DMS53 treated with DMSO at 0.1 percent for 48 hours (cell line): ENCODE data around the gene DONSON.
A peak's percentile ranks its signal among the peaks of the same experiment; 100 is the strongest.
"Not testable (repeated sequence)": the region's sequence is repeated elsewhere in the genome, so short reads cannot be mapped to it uniquely, and the experiment has no call there.

Experiments used
- DNase-seq: peaks from one replicate; lab custom pipeline; 2025; ENCODE audit not compliant: unreplicated experiment; lab: John Stamatoyannopoulos, UW

DONSON gene, protein sequence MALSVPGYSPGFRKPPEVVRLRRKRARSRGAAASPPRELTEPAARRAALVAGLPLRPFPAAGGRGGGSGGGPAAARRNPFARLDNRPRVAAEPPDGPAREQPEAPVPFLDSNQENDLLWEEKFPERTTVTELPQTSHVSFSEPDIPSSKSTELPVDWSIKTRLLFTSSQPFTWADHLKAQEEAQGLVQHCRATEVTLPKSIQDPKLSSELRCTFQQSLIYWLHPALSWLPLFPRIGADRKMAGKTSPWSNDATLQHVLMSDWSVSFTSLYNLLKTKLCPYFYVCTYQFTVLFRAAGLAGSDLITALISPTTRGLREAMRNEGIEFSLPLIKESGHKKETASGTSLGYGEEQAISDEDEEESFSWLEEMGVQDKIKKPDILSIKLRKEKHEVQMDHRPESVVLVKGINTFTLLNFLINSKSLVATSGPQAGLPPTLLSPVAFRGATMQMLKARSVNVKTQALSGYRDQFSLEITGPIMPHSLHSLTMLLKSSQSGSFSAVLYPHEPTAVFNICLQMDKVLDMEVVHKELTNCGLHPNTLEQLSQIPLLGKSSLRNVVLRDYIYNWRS

DNA sequence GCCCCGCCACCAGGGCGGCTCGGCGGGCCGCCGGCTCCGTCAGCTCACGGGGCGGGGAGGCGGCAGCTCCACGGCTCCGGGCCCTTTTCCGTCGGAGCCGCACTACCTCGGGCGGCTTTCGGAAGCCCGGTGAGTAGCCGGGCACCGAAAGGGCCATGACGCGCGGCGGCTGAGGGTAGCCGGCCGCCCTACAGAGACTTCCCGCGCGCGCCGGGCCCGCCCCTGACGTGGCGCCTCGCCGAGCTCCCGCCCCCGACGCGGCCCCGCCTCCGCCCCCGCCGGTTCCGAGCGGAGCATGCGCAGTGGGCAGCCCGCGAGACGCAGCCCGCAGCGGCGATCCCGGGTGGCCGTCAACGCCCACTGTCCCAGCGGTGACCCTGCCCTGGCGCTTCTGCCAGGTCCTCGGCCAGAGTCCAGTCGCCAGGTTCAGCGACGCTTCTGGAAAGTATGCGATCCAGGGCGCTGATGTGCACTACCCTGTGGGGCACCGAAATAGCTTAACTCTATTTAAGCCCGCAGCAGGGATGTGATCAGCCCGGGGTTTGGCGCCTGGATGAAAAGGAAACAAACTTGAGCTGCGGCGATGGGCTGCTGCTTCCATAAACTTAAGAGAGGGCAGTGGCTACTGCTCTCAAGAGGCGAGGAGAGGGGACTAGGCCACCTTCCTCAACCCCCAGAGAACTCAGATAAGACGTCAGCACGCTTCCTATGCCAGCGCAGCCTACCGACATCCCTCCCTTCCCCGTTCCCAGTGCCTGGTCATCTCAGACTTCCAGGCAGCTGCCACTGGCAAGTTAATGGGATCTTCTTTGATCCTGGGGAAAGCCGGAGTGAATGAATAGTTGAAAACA lies at the start of gene DONSON:
DONSON (minus strand) TSS at position 200 of the 851 bp plus-strand sequence; CDS start at position 157, 43 bp downstream.
- peak; percentile 65 for DNase-seq

DNA sequence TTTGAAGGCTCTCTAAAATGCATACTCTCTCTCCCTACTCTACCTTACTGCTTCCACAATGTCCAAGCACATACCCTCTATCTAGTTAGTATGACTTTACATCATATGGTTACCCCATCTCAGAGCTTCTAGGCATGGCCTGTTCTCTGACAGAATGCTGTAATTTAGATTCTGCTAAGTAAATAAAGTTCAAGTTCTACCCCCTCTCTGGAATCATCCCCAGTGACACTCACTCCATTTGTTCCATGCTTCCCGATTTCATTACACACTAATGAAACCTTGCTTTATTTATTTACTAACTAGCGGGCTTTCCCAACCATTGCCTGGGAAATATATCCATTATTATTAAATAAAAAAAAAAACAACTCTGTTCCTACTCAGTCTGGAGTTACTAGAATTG lies 45.8 kb upstream of the DONSON start:
- DNase-seq = no peak

DNA sequence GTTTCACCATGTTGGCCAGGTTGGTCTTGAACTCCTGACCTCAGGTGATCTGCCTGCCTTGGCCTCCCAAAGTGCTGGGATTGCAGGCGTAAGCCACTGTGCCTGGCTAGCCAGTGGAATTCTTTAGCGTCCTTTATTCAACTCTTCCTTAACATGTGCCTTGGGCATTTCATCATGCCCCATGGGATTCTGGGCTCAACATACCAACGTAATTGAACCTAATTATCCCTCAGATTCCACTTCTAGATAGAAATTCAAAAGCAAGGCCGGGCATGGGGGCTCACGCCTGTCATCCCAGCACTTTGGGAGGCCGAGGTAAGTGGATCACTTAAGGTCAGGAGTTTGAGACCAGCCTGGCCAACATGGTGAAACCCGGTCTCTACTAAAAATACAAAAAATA lies 37.7 kb upstream of the DONSON start:
- not testable (repeated sequence) for DNase-seq

DNA sequence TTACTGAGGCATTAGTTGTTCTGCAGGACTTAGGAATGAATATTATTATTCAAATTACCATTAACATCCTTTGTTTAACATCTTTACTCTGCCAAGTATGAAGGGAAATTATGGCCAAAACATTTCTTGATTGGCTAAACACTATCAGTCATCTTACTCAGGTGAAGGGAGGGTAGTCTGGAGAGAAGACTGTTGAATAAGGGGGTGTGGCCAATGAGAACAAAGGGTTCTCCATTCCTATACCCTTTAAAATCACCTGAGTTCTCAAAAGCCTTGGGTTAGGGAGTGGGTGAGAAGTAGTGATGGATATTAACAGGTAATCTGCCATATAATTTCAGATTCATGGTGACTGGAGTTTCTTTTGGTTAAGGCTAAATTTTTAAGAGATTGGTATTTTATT lies 33.8 kb upstream of the DONSON start:
- no peak for DNase-seq

DNA sequence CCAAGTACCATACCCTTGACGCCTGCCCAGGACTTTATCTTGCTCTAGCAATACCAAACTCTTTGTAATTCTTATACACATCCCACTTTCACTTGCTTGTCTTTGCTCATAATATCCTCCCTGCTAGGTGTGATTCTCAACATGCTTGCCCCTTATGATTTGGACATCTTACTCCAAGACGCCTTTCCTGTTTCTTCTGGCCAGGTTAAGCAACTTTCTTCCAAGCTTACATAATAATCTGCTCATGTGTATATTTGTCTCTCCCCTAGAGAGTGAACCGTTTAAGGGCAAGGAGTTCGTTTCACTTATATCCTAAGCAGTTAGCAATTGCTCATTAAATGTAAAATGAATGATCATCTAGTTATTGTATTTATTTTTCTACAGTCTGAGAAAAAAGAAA lies 31.2 kb upstream of the DONSON start:
- DNase-seq = no peak

DNA sequence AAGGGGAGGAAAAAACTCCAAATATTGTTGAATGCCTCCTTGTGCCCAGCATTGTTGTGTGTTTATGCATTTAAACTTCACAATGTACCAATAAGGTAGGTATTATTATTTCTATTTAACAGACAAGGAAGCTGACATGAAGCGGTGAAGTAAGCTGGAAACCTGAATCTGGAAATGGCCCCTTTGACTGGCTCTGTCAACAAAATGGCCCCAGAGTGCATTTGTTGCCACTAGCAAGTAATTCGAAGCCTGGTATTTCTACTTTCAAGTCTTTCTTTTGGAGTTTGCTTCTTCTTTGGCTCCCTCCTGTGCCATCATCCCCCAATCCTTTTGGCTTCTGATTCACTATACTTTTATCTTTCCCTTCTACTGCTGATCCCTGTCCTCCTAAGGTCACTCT lies 29.9 kb upstream of the DONSON start:
- DNase-seq = no peak

DNA sequence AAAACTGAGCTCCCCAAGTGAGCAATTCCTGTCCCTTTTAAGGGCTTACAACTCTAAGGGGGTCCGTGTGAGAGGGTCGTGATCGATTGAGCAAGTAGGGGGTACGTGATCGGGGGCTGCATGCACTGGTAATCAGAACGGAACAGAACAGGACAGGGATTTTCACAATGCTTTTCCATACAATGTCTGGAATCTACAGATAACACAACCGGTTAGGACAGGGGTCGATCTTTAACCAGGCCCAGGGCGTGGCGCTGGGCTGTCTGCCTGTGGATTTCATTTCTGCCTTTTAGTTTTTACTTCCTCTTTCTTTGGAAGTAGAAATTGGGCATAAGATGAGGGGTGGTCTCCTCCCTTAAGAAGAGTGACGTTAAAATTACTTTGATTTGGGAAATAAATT lies 29.1 kb upstream of the DONSON start:
- DNase-seq = not testable (repeated sequence)

DNA sequence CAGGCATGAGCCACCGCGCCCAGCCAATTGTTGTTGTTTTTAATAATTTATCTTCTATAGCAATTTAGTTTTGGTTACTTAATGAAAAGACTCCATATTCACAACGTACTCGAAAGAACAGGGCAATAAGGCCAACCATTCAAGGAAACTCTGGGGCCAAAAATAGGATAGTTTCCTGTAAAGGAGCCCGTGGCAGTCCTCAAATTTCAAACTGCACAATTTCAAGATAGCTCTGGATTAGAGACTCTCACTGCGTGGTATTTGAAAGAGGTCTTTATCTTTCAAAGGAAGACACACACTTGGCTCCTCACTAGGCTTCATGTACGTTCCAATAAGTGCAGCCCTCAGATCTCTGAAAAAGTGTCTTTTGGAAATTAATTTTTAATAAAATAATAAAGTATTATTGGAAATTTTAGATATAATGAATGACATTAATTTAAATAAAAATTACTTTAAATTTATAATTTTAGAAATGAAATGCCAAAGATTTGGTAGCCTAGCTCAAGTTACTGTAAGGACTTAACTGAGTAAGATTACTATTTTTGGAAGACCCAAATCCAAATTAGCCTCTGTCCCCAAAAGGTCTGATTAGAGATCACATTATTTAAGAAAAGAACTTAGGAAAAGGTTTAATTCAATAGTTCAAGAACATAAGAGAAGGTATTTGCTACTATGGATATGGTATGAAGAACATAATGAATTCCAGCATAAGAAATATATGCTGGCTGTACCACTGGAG lies 22.7 kb upstream of the DONSON start:
- DNase-seq = no peak

DNA sequence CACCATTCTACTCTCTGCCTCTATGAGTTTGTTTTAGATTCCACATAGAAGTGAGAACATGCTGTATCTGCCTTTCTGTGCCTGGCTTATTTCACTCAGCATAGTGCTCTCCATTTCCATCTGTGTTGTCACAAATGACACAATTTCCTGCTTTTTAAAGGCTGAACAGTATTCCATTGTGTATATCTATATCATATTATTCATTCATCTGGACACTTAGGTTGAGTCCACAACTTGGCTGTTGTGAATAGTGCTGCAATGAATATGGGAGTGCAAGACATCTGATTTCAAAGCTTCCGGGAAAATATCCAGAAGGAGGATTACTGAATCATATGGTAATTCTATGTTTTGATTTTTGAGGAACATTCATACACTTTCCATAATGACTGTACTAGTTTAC lies 20.1 kb upstream of the DONSON start:
- DNase-seq = no peak

DNA sequence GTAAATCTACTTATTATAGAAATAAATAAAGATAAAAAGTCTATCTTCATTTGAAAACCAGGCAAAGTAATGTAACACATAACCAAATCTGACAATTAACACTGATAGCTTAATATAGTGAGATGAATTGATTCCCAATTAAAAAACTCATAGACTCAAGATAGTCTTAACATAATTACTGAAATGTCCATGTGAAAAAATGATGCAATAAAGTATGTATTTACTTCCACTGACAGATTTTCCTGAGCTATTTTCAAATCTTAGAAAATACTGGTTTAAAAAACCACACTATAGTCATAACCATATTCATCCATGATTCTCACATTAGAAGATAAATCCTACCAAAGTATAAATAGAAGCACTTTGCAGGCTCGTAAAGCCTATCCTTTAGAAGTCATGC lies 9.6 kb upstream of the DONSON start:
- DNase-seq = no peak

DNA sequence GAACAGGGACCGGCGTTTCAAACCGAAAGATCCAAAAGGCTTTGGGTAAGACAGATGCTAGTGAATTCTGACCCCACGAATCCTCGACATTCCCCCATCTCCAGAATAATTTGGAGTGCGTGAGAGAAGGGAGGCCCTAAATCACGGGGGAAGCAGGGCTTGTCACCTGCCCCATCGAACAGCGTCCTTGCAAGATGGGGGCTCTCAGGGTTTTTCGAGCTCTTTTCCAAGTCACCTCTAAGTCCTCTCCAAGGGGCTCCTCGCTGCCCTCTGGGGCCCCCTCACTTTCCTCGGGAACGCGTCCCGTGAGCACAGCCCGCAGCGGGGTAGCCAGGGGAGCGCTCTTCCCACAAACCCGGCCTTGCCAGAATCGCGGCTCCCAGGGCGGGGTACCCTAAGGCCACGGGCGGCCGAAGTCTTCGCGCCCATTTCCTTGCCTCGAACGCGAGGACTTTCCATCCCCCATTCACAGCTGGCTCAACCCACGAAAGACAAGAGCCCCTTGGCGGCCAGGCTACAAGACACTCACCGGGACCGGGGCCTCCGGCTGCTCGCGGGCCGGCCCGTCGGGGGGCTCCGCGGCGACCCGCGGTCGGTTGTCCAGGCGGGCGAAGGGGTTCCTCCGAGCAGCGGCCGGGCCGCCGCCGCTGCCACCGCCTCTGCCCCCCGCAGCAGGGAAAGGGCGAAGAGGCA lies 546 bp downstream of the DONSON start:
- DNase-seq = no peak

DNA sequence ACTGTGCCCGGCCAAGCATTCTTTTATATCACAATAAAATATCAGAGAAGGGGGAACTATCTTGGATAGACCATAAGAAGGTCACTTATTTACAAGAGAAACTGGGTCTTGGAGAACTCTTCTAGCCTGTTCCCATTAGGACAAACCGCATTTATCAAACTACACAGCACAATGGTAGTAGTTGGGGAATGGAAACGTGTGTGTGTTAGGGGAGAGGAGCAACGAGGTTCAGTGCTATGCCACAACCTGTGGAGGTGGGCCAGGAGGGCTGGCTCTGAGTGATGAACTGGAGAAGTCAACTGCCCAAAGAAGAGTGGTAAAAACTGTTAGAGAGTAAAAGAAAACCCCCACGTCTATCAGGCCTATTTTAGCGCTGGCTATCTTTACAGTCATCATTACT lies 1.6 kb downstream of the DONSON start:
- DNase-seq = no peak

DNA sequence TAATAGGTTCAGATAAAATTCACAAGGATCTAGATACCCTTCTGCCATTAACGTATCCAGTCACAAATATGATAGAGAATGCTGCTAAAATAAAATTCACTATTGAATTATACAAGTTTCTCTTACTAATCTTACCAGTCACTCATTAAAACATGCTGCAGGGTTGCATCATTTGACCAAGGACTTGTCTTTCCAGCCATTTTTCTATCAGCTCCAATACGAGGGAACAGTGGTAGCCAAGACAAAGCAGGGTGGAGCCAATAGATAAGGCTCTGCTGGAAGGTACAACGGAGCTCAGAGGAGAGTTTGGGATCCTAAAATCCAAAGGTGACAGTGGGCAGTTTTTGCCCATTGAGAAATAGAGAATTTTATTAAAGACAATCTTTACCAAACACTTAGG lies 4.0 kb downstream of the DONSON start:
- no peak for DNase-seq

DNA sequence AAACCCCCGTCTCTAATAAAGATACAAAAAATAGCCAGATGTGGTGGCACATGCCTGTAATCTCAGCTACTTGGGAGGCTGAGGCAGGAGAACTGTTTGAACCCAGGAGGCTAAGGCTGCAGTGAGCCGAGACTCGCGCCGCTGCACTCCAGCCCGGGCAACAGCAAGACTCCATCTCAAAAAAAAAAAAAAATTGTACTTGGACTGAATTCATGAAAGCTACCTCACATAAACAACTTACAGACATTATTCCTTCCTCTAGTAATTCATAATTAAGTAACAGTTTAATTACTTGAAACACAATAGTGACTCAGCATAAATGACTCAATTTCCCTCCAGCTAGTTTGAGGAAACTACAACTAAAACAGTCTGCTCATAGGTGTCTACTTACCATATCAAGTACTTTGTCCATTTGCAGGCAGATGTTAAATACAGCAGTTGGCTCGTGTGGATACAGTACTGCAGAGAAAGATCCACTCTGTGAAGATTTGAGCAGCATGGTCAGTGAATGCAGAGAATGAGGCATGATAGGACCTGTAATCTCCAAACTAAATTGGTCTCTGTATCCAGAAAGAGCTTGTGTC lies 9.4 kb downstream of the DONSON start:
- no peak for DNase-seq

DNA sequence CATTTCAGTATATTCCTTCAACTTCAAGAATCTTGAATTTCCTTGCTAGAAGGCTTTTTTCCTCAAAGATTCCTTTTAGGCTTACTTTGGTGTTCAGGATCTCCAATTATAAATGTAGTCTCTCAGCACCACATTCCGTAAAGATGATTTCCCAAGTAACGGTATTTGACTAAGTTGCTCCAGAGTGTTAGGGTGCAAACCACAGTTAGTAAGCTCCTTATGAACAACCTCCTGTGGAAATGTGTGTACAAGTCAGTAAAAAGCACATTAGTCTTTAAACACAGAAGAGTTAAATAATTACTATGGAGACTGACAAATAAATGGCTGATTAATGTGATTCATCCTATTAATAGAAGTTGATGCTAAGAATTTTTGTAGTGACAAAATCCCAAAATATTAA lies 10.3 kb downstream of the DONSON start:
- DNase-seq = no peak

DNA sequence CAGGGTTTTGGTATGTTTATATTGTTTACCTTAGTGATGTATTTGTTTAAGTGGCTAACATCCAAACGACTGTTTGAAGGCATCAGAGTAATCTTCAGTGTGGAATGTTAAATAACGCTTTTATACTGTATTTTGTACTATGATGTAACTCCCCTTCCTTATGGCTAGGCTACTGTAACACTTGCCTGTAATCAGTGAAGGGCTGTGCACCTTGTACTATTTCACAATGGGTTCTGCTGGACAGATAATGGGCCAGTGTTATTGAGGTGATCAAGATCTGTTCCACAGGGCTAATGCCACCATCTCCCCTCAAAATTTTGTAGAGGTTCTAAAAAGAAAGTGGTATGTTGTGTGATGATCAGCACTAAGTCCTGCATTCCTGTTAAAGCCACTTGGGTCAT lies 11.7 kb downstream of the DONSON start:
- DNase-seq = not testable (repeated sequence)

DNA sequence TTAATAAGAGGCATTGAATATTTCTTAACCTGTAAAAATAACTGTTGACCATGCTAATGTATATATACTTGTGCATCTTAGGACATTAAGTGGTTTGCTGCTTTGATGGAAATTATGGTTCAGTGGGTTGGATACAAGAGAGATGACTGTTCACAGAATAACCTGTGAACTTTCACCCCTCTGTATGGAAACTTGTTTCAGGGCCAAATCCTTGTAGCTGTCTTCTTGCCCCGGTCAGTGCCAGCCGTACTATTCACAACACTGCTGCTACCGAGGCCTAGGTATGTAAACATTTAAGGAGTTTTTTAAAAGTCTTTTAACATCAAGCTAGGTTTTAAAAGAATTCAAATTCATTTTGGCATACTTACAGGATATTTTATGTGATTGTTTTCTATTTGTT lies 16.1 kb downstream of the DONSON start:
- no peak for DNase-seq

DNA sequence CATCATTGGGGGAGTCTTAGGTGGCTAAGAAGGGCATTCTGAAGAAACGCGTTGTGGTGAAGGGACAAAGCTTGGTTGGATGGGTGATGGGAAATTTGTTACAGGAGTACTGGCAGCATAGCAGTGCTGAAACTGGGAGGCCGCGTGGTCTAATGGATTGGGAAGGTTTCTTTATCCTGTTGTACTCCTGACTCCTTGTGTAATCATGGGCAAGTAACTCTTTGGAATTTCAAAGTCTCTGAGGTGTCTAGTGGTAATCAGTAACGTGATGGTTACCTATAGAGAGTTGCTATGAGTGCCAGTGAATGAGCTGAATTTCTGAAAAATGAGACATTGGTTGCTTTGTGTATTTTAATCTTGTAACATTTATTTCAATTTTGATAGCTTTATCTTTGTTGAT lies 18.5 kb downstream of the DONSON start:
- DNase-seq = no peak

DNA sequence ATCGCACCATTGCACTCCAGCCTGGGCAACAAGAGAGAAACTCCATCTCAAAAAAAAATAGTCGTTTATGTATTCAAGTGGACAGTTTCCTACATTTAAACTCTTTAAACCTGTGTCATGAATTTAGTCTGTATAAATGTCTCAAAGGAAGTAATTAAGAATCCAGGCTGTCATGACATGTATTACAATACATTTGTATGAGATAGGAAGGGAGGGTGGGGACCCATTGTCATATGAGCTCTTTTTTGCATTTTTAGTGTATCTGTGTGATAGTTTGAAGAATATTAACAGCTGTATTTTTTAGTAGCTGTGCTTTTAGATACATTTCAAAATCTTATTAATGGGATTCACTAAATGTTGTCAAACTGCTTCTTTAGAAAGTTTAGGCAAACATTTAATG lies 20.0 kb downstream of the DONSON start:
- DNase-seq = no peak

DNA sequence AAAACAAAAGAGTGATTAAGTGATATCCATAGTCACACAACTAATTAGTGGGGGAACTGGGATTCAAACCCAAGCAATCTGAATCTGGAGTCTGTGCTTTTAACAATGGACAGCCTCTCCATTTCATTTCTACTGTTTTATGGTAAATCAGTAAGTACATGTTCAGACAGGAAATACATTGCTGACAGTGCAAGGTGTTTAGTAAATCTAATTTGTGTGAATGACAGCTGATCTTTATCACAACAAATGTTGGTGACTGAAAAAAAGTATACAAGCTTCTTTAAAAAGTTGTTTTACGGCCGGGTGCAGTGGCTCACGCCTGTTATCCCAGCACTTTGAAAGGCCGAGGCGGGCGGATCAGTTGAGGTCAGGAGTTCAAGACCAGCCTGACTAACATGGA lies 20.6 kb downstream of the DONSON start:
- no peak for DNase-seq
